Ovary (tissue), 9 donors: ENCODE data around the gene PRKCH. TPM values are rescaled to one million over a fixed set of nuclear protein-coding genes. Genes with fewer than 3 reads are reported as not detected.

Experiments used
- DNase-seq, 5 donors: peaks; one replicate each; pipeline ENCODE4 v3.0.0-alpha.2; 2019 to 2020
- H3K27ac ChIP-seq, 2 donors: fragments of 200-600 bp; one replicate each; pipeline versions ENCODE4 v1.5.1 to v1.8.0; 2019 to 2022
- H3K27me3 ChIP-seq: fragments of 200-600 bp; one replicate; pipeline ENCODE4 v1.8.0; 2022
- H3K36me3 ChIP-seq: fragments of 200-600 bp; sonication (generic); one replicate; pipeline ENCODE4 v1.5.1; 2019
- H3K4me1 ChIP-seq: one replicate; pipeline ENCODE4 v1.8.1; 2013; ENCODE audit warnings: mild to moderate bottlenecking, moderate library complexity; ENCODE audit not compliant: insufficient read depth
- H3K4me3 ChIP-seq: fragments of 200-600 bp; sonication (generic); one replicate; pipeline ENCODE4 v1.5.1; 2017
- H3K9me3 ChIP-seq, 2 donors: fragments of 200-600 bp in 1 of 2; sonication (generic) in 1 of 2; one replicate each; pipeline versions ENCODE4 v1.5.1 to v1.8.1; 2013 to 2019; ENCODE audit warnings: mild to moderate bottlenecking in 1 of 2, moderate library complexity in 1 of 2
- CTCF ChIP-seq, 3 donors: fragments of 450-650 bp in 2 of 3; fragments of 200-600 bp in 1 of 3; IDR thresholded peaks; one replicate each; pipeline versions ENCODE4 v1.5.1 to v1.8.0; 2016 to 2022; ENCODE audit warnings: antibody characterized with exemption in 3 of 3, mild to moderate bottlenecking in 1 of 3
- EP300 ChIP-seq: sonication (generic); formaldehyde crosslinking; IDR thresholded peaks from one replicate; pipeline ENCODE4 v1.6.1; 2017; ENCODE audit warnings: antibody characterized with exemption
- POLR2A ChIP-seq: fragments of 450-650 bp; IDR thresholded peaks from one replicate; pipeline ENCODE4 v1.6.1; 2017; ENCODE audit warnings: antibody characterized with exemption, mild to moderate bottlenecking, moderate library complexity
- WGBS, 3 donors: extraction: QIAGEN DNeasy Blood & Tissue Kit in 1 of 3; methylation state at CpG; one replicate each; pipeline versions ENCODE4 v1.1.5 to v1.1.7; 2013 to 2017; 5-methylcytosine and 5-hydroxymethylcytosine counted together
- intact Hi-C, 4 donors: fragments of 100-400 bp; cut with DNase I; formaldehyde crosslinking; loops; one replicate each; pipeline versions ENCODE4 v1.11.0 to v1.15.1; 2022 to 2023
- polyA plus RNA-seq, 2 donors: library from polyadenylated mRNA; stranded (reverse); fragments of 200-250 nt in 1 of 2; fragments of 350-450 nt in 1 of 2; fragmentation: Illumina TruSeq in 1 of 2; extraction: RNeasy Lipid Tissue Mini Kit (QIAGEN cat#74804) in 1 of 2; gene quantifications; one replicate each; pipeline ENCODE4 v1.2.3, GENCODE V29; 2013 to 2014
- total RNA-seq, 7 donors: library from RNA; depleted of rRNA in 2 of 7; stranded (reverse); fragments of >200 nt in 2 of 7; fragmentation: NEBNext Ultra II Directional in 3 of 7; extraction: Animal tissue kit (Norgen Biotek cat#: 25700) in 3 of 7; gene quantifications; one replicate each; pipeline versions ENCODE4 v1.1.0 to v1.2.4, GENCODE V29; 2016 to 2023
- donor health status: DM: no; HTN: no; CAD: no; lungs with moderate emphysema.
- donor health status: DM: no; HTN: no; CAD: no.
- donor health status: Bipolar disorder and iron deficiency.
- donor health status: DM: yes; HTN: yes; CAD: no.
- donor health status: DM: no; HTN: no; CAD: no.
- donor health status: DM: yes; HTN: yes; CAD: no.

The PRKCH gene
- total and polyA plus RNA-seq, 9 donors = 8.4 to 47.6 (median 15.9) TPM

- no peak overlapping the region for H3K27ac ChIP-seq
- H3K4me3 ChIP-seq = no peak overlapping the region
- DNase-seq = no peak
- no peaks in the 10 kb centered on the region for H3K36me3 ChIP-seq
- no peaks in the 10 kb centered on the region for H3K9me3 ChIP-seq
- no peak for TF ChIP-seq EP300
- TF ChIP-seq POLR2A = no peak
- no peak for TF ChIP-seq CTCF (IDR thresholded peaks at IDR 0.05)
- intact Hi-C loops = no loop called here
- H3K4me1 ChIP-seq = no peaks in the 10 kb centered on the region
- H3K27me3 ChIP-seq = no peaks in the 10 kb centered on the region
- WGBS, 3 donors = 66 to 80% (median 76%) methylated on average over 7 of the region's 7 CpGs
These were observed 96.6 kb downstream of the PRKCH start for GRCh38 chr14:61417883-61418455.

DNA sequence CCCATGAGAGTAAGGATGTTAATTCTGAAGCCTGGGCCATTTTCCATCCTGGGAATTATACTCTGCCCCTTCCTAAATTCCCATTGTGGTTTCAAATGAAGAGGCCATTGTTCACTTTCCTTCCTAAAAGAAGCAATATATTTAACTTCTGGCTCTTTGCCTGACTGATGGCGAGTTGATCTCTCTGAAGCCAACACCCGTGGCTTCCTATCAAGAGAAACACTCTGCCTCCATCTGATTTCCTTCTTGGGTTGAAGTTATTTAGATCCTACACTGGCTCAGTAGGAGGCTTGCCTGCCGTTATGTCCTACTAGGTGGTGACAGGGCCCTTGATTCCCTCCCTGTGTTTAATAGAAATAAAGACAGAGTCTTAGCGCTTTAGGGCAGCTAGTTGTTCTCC, 97.4 kb downstream of the PRKCH start:
- 46 to 52% (median 46%) methylated on average over 4 of the region's 4 CpGs for WGBS, 3 donors
- no peak overlapping the region for H3K27ac ChIP-seq
- H3K27me3 ChIP-seq = no peaks in the 10 kb centered on the region
- no peaks in the 10 kb centered on the region for H3K9me3 ChIP-seq
- H3K4me3 ChIP-seq = no peak overlapping the region
- H3K36me3 ChIP-seq = no peaks in the 10 kb centered on the region
- H3K4me1 ChIP-seq = no peaks in the 10 kb centered on the region
- no peak for DNase-seq
- intact Hi-C loops = no loop called here
- TF ChIP-seq EP300 = no peak
- TF ChIP-seq CTCF (IDR thresholded peaks at IDR 0.05) = no peak
- TF ChIP-seq POLR2A = no peak

DNA sequence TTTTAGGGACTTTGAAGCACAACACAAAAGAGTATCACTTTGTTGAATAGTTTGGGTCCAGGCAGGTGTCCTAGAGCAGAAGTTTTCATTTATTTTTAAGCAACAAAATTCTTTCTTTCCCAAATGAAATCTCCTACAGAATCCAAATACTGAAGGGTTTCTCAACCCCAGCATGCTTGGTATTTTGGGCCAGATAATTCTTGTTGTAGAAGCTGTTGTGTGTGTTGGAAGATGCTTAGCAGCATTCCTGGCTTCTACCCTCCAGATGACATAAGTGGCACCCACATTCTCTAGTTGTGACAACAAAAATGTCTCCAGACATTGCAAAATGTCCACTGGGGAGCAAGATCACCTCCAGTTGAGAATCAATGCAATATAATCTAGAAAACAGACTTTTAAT, 97.8 kb downstream of the PRKCH start:
- intact Hi-C loops = no loop called here
- TF ChIP-seq POLR2A (no peak), EP300 (no peak), CTCF (IDR thresholded peaks at IDR 0.05) (no peak)
- Histone ChIP-seq H3K9me3 (no peaks in the 10 kb centered on the region), H3K27me3 (no peaks in the 10 kb centered on the region), H3K4me3 (no peak overlapping the region), H3K36me3 (no peaks in the 10 kb centered on the region), H3K4me1 (no peaks in the 10 kb centered on the region), H3K27ac (no peak overlapping the region)
- DNase-seq = no peak

GRCh38 chr14:61420326-61420725, 98.9 kb downstream of the PRKCH start:
- 65 to 74% (median 66%) methylated on average over 4 of the region's 4 CpGs for WGBS, 3 donors
- Histone ChIP-seq H3K4me3 (no peak overlapping the region), H3K9me3 (no peaks in the 10 kb centered on the region), H3K36me3 (no peaks in the 10 kb centered on the region), H3K4me1 (no peaks in the 10 kb centered on the region), H3K27ac (no peak overlapping the region), H3K27me3 (no peaks in the 10 kb centered on the region)
- DNase-seq = no peak
- TF ChIP-seq POLR2A (no peak), CTCF (IDR thresholded peaks at IDR 0.05) (no peak), EP300 (no peak)
- intact Hi-C loops = no loop called here
